Fibroblast of upper back skin (primary cell): ENCODE results near the gene ZNF853.
"Not testable (repeated sequence)": the region's sequence is repeated elsewhere in the genome, so short reads cannot be mapped to it uniquely, and the experiment has no call there.

Experiments used
- DNase-seq: peaks from one replicate; pipeline ENCODE4 v3.0.0-alpha.2; 2013

ZNF853 gene

GRCh38 chr7:6614953-6615722 lies at the start of gene ZNF853:
ZNF853 (plus strand) TSS chr7:6615610; CDS start chr7:6616175, 565 bp downstream.
- no peak for DNase-seq

- no peak for DNase-seq
Measured at GRCh38 chr7:6565655-6566054, 49.8 kb upstream of the ZNF853 start.

- no peak for DNase-seq
Measured at GRCh38 chr7:6567886-6568285, 47.5 kb upstream of the ZNF853 start.

- no peak for DNase-seq
Measured at GRCh38 chr7:6571160-6571779, 44.1 kb upstream of the ZNF853 start.

- no peak for DNase-seq
Measured at GRCh38 chr7:6575281-6576023, 40.0 kb upstream of the ZNF853 start.

GRCh38 chr7:6576024-6576866 lies 39.2 kb upstream of the ZNF853 start:
- no peak for DNase-seq

- not testable (repeated sequence) for DNase-seq
Measured at GRCh38 chr7:6576867-6577368, 38.5 kb upstream of the ZNF853 start.

GRCh38 chr7:6577369-6578113 lies 37.9 kb upstream of the ZNF853 start, which contains the start of gene ZDHHC4:
ZDHHC4 (plus strand) TSS chr7:6577454; CDS start chr7:6580562, 3,108 bp downstream.
- peak; percentile 87 for DNase-seq

GRCh38 chr7:6578114-6579084 lies 37.0 kb upstream of the ZNF853 start:
- DNase-seq = no peak

- no peak for DNase-seq
Measured at GRCh38 chr7:6579446-6579845, 36.0 kb upstream of the ZNF853 start.

GRCh38 chr7:6585746-6586432 lies 29.5 kb upstream of the ZNF853 start:
- DNase-seq = not testable (repeated sequence)

- no peak for DNase-seq
Measured at GRCh38 chr7:6588566-6588965, 26.8 kb upstream of the ZNF853 start.

GRCh38 chr7:6589151-6589828 lies 26.1 kb upstream of the ZNF853 start:
- no peak for DNase-seq

GRCh38 chr7:6589829-6590644 lies 25.4 kb upstream of the ZNF853 start, which contains the start of gene INTS15:
INTS15 (plus strand) TSS chr7:6590021; CDS start chr7:6590284, 263 bp downstream.
- peak; percentile 67 for DNase-seq

- DNase-seq = no peak
Measured at GRCh38 chr7:6590645-6591110, 24.7 kb upstream of the ZNF853 start.

- DNase-seq = no peak
Measured at GRCh38 chr7:6600093-6600492, 15.3 kb upstream of the ZNF853 start.

GRCh38 chr7:6604458-6604857 lies 11.0 kb upstream of the ZNF853 start:
- no peak for DNase-seq
